Left cardiac atrium (tissue), 4 donors: ENCODE measurements around the gene SFI1. TPM values are rescaled to one million over a fixed set of nuclear protein-coding genes. Genes with fewer than 3 reads are reported as not detected.
A peak's percentile ranks its signal among the peaks of the same experiment; 100 is the strongest.
"Not testable (repeated sequence)": the region's sequence is repeated elsewhere in the genome, so short reads cannot be mapped to it uniquely, and the experiment has no call there.

Experiments used
- ATAC-seq, 2 donors: fragments of 200-7000 bp; cut with Tn5 transposase; one replicate each; pipeline ENCODE4 v1.9.1; 2020; ENCODE audit warnings: mild to moderate bottlenecking in 2 of 2, moderate library complexity in 2 of 2
- DNase-seq: peaks from one replicate; pipeline ENCODE4 v3.0.0-alpha.2; 2020
- intact Hi-C, 2 donors: fragments of 100-400 bp; cut with DNase I; formaldehyde crosslinking; loops; one replicate each; pipeline versions ENCODE4 v1.14.1 to v1.15.1; 2022 to 2023
- long read RNA-seq: library from polyadenylated mRNA; unstranded; transcript quantifications from one replicate; pipeline ENCODE4 v2.0.0, GENCODE V29; 2021
- total RNA-seq, 2 donors: library from RNA; stranded (reverse); fragmentation: NEBNext Ultra II Directional; extraction: Animal tissue kit (Norgen Biotek cat#: 25700); gene quantifications; one replicate each; pipeline ENCODE4 v1.2.1, GENCODE V29; 2021
- donor health status: DM: no; HTN: yes; CAD: no.
- donor health status: DM: no; HTN: yes; CAD: no; lungs with severe emphysema.
- donor health status: DM: yes; HTN: yes; CAD: no.
- donor health status: Dilated cardiomyopathy.

Gene SFI1
- 1 to 10 TPM; 8.2 to 9.9 TPM for total RNA-seq
- long read RNA-seq, full-length matches to known transcripts = 4 of 9 reads
- long read RNA-seq, partial matches to known transcripts = 1 of 9 reads
- long read RNA-seq, other reads (novel, unspliced or antisense) = 4 of 9 reads

GRCh38 chr22:31496007-31496734, at the start of gene SFI1:
Gene SFI1 (plus strand): TSS chr22:31496536. CDS start chr22:31508285, 11,749 bp downstream.
- ATAC-seq (peak; percentile 97 to 99), DNase-seq (peak; percentile 94)
- intact Hi-C loops = loop anchor here in 1 of 2 donors (10.0 kb wide), 1 partner anchor 151 kb away; the partner anchor contains the start of gene PATZ1

DNA sequence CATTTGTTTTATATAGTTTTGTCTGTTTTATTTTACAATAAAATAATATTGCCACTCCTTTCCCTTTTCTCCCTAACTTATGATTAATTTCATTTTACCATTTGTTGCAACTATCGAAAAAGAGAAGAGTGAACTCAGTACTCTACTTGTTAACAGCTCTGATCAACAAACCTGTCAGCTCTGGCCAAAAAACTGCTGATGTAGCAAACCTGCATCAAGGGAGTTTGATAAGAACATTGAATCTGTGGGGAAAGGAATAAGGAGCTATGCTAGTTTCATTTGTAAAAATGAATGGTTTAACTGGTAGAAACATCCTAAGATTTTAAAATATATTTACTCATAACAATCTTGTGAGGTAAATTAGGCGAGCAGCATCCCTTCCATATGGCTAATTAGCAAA, 49.6 kb upstream of the SFI1 start:
- ATAC-seq (no peak), DNase-seq (no peak)
- intact Hi-C loops = no loop called here

- ATAC-seq (peak in 1 of 2 donors; percentile 33), DNase-seq (no peak)
- intact Hi-C loops = no loop called here
Measured at GRCh38 chr22:31447337-31447736, 49.0 kb upstream of the SFI1 start.

DNA sequence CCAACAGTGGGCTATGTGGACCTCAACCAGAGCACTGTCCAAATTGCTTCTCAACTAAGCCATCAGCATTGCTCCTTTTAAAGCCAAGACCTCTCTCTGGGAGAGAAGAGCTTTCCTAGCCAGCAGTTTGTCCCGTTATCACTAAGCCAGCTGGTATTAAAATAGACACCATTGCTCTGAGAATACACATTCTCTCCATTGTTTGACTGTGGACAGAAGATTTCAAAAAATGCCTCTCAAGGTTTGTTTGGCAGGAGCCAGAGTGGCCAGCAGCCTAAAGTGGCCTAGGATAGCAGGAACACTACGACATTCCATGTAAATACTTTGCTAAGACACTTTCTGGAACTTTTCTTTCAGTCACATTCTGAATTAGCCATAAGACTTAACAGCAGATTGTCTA, 48.0 kb upstream of the SFI1 start:
- ATAC-seq (peak; percentile 41 to 47), DNase-seq (no peak)
- intact Hi-C loops = no loop called here

- intact Hi-C loops = no loop called here
- DNase-seq (no peak), ATAC-seq (peak in 1 of 2 donors; percentile 28)
Measured at GRCh38 chr22:31449506-31449905, 46.8 kb upstream of the SFI1 start.

DNA sequence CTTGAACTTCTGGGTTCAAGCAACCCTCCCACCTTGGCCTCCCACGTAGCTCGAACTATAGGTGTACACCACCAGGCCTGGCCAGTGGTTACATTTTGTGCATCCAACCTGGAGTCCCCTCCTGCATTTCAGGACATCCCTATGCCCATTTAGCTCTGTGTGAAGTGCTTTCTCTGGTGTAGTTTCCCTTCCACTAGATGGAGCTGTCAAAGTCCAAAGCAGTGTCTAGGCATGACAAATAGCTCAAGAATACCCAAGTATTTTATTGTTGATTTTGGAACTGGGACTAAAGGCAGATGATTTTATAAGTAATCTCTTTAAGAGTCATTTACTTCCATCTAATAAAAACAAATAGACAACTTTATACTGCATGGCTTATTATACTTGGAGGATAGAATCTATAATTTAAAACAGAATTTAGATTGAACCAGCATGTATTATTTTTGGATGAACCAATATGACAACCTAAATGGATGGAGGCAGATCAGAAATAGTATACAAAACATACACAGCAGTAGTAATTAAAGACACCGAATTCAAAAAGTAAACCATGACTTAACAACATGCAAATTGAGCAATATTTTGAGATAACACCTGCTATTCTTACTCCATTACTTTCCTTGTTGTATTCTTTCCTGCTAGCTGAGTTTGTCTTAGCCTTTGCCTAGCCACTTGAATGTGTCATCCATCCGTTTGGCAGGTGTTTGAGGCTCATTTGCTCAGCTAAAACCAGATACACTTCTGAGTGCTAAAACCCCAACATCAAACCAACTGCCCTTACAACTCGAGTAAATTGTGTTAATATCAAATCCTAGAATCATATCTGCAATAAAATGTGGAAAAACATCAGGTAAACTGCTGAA, 44.4 kb upstream of the SFI1 start:
- DNase-seq (no peak), ATAC-seq (peak in 1 of 2 donors; percentile 48)
- intact Hi-C loops = no loop called here

GRCh38 chr22:31461699-31462098, 34.6 kb upstream of the SFI1 start:
- DNase-seq (no peak), ATAC-seq (no peak)
- intact Hi-C loops = no loop called here

DNA sequence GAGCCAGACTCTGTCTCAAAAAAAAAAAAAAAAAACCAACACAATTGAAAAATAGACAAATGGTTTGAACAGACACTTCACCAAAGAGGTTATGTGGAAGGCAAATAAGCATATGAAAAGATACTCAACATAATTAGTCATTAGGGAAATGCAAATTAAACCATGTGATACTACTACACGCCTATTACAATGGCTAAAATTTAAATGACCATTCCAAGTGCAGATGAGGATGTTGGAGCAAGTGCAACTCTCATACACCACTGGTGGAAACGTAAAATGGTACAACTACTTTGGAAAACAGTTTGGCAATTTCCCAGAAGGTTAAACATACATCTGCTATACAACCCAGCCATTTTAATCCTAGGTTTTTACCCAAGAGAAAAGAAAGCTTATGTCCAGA, 31.0 kb upstream of the SFI1 start:
- ATAC-seq (no peak), DNase-seq (no peak)
- intact Hi-C loops = no loop called here

GRCh38 chr22:31474743-31475142, 21.6 kb upstream of the SFI1 start:
- intact Hi-C loops = no loop called here
- ATAC-seq (no peak), DNase-seq (no peak)

- DNase-seq (no peak), ATAC-seq (no peak)
- intact Hi-C loops = no loop called here
Measured at GRCh38 chr22:31475800-31476199, 20.5 kb upstream of the SFI1 start.

DNA sequence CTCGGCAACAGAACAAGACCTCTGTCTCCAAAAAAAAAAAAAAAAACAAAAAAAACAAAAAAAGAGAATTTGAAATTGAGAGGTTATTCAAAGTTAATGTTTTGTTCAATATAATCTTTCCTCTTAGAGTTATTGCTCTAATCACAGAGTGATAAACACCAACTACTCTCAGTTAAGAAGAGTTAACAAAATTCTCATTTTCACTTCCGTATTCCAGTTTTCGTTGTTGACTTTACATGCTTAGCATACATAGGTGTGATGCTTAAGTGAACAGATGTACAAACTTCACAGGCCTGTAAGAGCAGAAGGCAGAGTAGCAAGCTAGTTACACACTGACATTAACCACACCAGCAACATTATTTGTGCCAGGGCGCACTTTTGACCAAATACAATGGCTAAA, 19.0 kb upstream of the SFI1 start:
- no peak for DNase-seq
- ATAC-seq = no peak
- intact Hi-C loops = no loop called here

DNA sequence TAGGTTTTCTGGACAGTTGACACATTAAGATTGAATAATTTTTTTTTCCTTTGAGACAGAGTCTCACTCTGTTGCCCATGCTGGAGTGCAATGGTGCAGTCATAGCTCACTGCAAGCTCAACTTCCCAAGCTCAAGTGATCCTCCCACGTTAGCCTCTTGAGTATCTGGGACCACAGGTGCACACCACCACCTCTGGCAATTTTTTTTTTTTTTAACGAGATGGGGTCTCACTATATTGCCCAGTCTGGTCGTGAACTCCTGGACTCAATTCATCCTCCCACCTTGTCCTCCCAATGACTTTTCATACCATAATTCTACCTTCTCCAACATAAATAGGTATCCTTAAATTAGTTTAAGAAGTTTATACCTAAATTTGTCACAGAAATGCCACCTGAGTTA, 15.2 kb upstream of the SFI1 start:
- intact Hi-C loops = no loop called here
- ATAC-seq (no peak), DNase-seq (no peak)

- intact Hi-C loops, ATAC-seq, DNase-seq: not testable (repeated sequence)
Measured at GRCh38 chr22:31482470-31482869, 13.9 kb upstream of the SFI1 start.

DNA sequence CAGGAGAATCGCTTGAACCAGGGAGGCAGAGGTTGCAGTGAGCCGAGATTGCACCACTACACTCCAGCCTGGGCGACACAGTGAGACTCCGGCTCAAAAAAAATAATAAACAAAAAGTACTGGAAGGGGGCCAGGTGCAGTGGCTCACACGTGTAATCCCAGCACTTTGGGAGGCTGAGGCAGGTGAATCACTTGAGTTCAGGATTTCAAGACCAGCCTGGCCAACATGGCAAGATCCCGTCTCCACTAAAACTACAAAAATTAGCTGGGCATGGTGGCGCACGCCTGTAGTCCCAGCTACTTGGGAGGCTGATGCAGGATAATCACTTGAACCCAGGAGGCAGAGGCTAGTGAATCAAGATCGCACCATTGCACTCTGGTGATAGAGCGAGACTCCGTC, 10.0 kb upstream of the SFI1 start:
- ATAC-seq, DNase-seq, intact Hi-C loops: not testable (repeated sequence)

GRCh38 chr22:31486951-31487350, 9.4 kb upstream of the SFI1 start:
- intact Hi-C loops = no loop called here
- ATAC-seq (no peak), DNase-seq (no peak)

DNA sequence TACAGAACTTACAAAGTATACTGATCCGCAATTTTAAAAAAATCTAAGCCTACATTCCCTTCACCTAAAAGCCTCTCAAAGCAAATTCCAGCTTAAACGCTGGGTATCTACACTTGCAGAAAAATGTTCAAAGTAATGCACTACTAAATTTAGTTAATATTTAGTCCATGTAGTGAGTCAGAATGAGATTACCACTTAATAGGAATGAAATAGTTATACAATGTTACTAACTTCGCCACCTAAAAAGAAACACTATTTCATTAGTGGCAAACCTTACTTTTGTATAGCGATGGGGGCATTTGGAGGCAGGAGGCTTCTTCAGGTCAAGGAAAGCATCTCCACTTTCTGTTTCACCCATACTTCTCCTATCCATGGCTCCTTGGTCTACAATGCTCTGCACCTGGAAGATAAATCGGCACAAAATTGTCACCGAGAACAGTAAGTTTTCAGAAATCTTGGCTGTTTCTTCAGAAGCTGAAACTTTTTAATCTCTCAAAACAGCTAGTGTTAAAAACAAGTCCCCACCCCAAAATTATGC, 7.9 kb upstream of the SFI1 start:
- no peak for DNase-seq
- ATAC-seq = no peak
- intact Hi-C loops = no loop called here

DNA sequence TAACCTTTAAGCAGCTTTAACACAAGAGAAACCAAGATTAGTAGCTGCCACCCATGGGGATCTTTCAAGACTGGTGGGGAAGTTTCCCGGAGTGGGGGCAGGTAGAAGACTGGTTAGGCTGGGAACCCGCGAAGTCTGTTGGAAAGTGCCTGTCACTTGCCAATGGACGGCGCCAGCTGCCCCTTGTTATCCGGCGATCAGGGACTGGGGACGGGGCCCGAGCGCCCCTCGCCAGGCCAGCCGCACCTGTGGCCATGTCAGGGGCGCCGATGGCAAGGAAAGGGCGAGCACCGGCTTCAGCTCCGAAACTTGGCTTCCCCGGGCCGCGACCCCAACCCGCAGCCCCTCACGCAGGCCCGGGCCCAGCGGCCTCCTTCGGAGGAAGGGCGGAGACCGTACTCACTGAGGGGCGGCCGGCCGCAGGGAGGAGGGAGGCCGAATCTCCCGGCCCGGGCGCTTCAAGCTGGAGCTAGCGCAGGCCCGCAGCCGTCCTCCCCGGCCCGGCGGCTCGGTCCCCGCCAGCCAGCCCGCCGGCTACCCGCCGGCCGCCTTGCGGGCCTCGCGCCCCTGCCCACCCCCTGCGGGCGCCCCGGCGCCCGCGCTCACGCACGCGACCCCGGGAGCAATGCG, 7.2 kb upstream of the SFI1 start:
- ATAC-seq = peak; percentile 24 to 37
- peak; percentile 47 for DNase-seq
- intact Hi-C loops = no loop called here

GRCh38 chr22:31489632-31490495, 6.5 kb upstream of the SFI1 start, which contains the start of gene EIF4ENIF1:
Gene EIF4ENIF1 (minus strand): TSS chr22:31489842. CDS start chr22:31488718, 1,124 bp downstream.
- peak; percentile 96 for ATAC-seq
- intact Hi-C loops = loop anchor here in 1 of 2 donors (10.0 kb wide), 1 partner anchor 145 kb away; the partner anchor contains the start of gene PATZ1

More at GRCh38 chr22:31489632-31490495, 6.5 kb upstream of the SFI1 start, which contains the start of gene EIF4ENIF1:
- DNase-seq = peak; percentile 91
